ENCODE data around the gene APOA5.

GRCh38 chr11:116825854-116826750 lies 34.4 kb upstream of the APOA5 start:
- TF ChIP-seq POLR2AphosphoS5 (IDR thresholded peaks at IDR 0.05) (no peak), POLR2A (IDR thresholded peaks at IDR 0.05) (no peak), CTCF (IDR thresholded peaks at IDR 0.05) (no peak)
